Vagina (tissue), 2 donors: ENCODE measurements around the gene DNAH9. TPM values are rescaled to one million over a fixed set of nuclear protein-coding genes. Genes with fewer than 3 reads are reported as not detected.
A peak's percentile ranks its signal among the peaks of the same experiment; 100 is the strongest.

Source experiments
- DNase-seq, 2 donors: peaks; one replicate each; pipeline ENCODE4 v3.0.0-alpha.2; 2017; ENCODE audit errors: extremely low spot score in 2 of 2
- H3K27ac ChIP-seq: fragments of 200-600 bp; sonication (generic); one replicate; pipeline ENCODE4 v1.5.1; 2019
- H3K27me3 ChIP-seq: fragments of 200-600 bp; sonication (generic); one replicate; pipeline ENCODE4 v1.5.1; 2019
- H3K36me3 ChIP-seq, 2 donors: fragments of 200-600 bp; sonication (generic); one replicate each; pipeline ENCODE4 v1.5.1; 2017 to 2019
- H3K4me1 ChIP-seq: fragments of 200-600 bp; sonication (generic); one replicate; pipeline ENCODE4 v1.5.1; 2019
- H3K4me3 ChIP-seq, 2 donors: fragments of 200-600 bp; sonication (generic); 1 replicate in 1 of 2; 2 replicates in 1 of 2; pipeline ENCODE4 v1.5.1; 2016 to 2019
- H3K9me3 ChIP-seq: fragments of 200-600 bp; sonication (generic); one replicate; pipeline ENCODE4 v1.5.1; 2019
- POLR2A ChIP-seq, 2 donors: fragments of 450-650 bp; IDR thresholded peaks; one replicate each; pipeline ENCODE4 v1.6.1; 2017; ENCODE audit warnings: antibody characterized with exemption in 2 of 2, mild to moderate bottlenecking in 2 of 2, moderate library complexity in 2 of 2
- POLR2AphosphoS5 ChIP-seq, 2 donors: sonication (generic); formaldehyde crosslinking; IDR thresholded peaks; one replicate each; pipeline ENCODE4 v1.9.0; 2017; ENCODE audit warnings: antibody characterized with exemption in 2 of 2, mild to moderate bottlenecking in 2 of 2, low read depth in 1 of 2; ENCODE audit not compliant: insufficient read depth in 1 of 2
- intact Hi-C: fragments of 100-400 bp; cut with DNase I; formaldehyde crosslinking; loops from one replicate; pipeline ENCODE4 v1.15.1; 2023
- total RNA-seq: library from RNA; depleted of rRNA; stranded (reverse); fragments of >200 nt; gene quantifications from one replicate; pipeline ENCODE4 v1.2.3, GENCODE V29; 2016
- TF ChIP-seq, protein P1 (sequence below), 3 experiments: fragments of 450-650 bp in 2 of 3; fragments of 200-600 bp in 1 of 3; sonication (generic) in 1 of 3; IDR thresholded peaks; one replicate each; pipeline ENCODE4 v1.5.1; 2017 to 2019; ENCODE audit warnings: antibody characterized with exemption in 3 of 3, mild to moderate bottlenecking in 2 of 3, moderate library complexity in 2 of 3

The DNAH9 gene
- total RNA-seq, 1 donor from 2014 or later = not detected

DNA sequence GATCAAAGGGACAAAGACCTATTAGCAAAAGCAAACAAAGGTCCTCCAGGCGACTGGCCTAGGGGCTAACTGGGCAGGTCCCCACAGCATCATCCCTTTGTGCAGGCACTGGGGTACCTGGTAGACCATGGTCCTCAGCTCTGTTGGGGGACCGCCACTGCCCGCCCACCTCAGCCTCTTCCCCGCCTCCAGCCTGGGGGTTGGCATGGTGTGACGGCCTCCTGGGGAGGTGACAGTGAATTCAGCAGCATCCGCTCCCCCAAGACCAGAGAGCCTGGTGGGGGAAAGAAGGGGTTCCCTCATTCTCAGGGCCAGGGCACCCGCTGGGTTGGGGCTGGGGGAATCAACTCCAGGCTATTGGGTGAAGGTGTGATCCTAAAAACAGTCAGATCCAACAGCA, 38.7 kb upstream of the DNAH9 start:
- Histone ChIP-seq H3K36me3 (no peaks in the 10 kb centered on the region), H3K4me3 (no peak overlapping the region), H3K27me3 (no peaks in the 10 kb centered on the region), H3K4me1 (no peaks in the 10 kb centered on the region), H3K27ac (no peak overlapping the region), H3K9me3 (no peaks in the 10 kb centered on the region)
- TF ChIP-seq, protein P1, sequence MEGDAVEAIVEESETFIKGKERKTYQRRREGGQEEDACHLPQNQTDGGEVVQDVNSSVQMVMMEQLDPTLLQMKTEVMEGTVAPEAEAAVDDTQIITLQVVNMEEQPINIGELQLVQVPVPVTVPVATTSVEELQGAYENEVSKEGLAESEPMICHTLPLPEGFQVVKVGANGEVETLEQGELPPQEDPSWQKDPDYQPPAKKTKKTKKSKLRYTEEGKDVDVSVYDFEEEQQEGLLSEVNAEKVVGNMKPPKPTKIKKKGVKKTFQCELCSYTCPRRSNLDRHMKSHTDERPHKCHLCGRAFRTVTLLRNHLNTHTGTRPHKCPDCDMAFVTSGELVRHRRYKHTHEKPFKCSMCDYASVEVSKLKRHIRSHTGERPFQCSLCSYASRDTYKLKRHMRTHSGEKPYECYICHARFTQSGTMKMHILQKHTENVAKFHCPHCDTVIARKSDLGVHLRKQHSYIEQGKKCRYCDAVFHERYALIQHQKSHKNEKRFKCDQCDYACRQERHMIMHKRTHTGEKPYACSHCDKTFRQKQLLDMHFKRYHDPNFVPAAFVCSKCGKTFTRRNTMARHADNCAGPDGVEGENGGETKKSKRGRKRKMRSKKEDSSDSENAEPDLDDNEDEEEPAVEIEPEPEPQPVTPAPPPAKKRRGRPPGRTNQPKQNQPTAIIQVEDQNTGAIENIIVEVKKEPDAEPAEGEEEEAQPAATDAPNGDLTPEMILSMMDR (IDR thresholded peaks at IDR 0.05) = no peak
- TF ChIP-seq POLR2AphosphoS5 (IDR thresholded peaks at IDR 0.05; ENCODE audit: insufficient read depth in 1 of 2, low read depth in 1 of 2) (no peak), POLR2A (IDR thresholded peaks at IDR 0.05) (no peak)
- intact Hi-C loops = no loop called here
- peak; percentile 60 to 77 for DNase-seq

DNA sequence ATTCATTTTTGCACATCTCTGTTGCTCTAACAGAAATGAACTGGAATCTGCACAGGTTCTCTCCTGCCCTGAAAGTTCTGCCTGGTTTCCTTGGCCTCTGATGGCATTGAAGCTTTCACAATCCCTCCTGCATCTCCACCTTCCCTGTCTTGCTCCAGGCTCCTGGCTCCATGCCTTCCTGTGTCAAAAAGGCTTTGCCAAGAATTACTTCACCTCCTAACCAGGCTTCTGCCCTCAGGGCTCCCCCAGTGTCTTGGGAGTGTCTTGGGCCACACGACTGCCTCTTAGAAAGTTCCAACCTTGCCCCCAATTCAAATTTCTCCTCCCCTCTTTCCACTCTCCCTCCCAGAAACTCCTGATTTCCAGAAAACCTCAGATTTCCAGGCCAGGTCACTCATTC, 37.0 kb upstream of the DNAH9 start:
- Histone ChIP-seq H3K36me3 (no peaks in the 10 kb centered on the region), H3K4me3 (no peak overlapping the region), H3K9me3 (no peaks in the 10 kb centered on the region), H3K4me1 (no peaks in the 10 kb centered on the region), H3K27ac (no peak overlapping the region), H3K27me3 (no peaks in the 10 kb centered on the region)
- DNase-seq = peak; percentile 77 to 85
- intact Hi-C loops = no loop called here
- TF ChIP-seq POLR2AphosphoS5 (IDR thresholded peaks at IDR 0.05; ENCODE audit: insufficient read depth in 1 of 2, low read depth in 1 of 2) (no peak), POLR2A (IDR thresholded peaks at IDR 0.05) (no peak)
- TF ChIP-seq, protein P1 (IDR thresholded peaks at IDR 0.05) = no peak

DNA sequence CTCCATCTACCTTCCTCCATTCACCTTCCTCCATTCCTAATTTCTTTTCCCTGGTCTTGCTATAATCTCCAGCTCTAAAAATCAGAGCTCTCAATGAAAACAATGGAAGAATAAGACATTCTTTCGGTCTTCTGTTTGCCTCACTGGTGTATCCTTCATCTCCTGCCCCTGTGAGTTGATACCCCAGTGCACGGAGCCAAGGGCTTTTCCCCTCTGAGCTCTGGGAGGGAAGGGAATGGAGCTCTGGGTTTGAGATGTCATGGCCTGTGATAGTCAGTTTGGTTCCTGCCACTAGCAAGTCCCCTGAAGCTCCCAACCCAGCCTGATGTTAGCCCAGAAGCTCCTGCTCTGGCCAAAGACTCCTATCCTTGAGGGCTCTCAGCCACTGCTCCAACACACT, 36.6 kb upstream of the DNAH9 start:
- intact Hi-C loops = no loop called here
- no peaks in the 10 kb centered on the region for H3K9me3 ChIP-seq

DNA sequence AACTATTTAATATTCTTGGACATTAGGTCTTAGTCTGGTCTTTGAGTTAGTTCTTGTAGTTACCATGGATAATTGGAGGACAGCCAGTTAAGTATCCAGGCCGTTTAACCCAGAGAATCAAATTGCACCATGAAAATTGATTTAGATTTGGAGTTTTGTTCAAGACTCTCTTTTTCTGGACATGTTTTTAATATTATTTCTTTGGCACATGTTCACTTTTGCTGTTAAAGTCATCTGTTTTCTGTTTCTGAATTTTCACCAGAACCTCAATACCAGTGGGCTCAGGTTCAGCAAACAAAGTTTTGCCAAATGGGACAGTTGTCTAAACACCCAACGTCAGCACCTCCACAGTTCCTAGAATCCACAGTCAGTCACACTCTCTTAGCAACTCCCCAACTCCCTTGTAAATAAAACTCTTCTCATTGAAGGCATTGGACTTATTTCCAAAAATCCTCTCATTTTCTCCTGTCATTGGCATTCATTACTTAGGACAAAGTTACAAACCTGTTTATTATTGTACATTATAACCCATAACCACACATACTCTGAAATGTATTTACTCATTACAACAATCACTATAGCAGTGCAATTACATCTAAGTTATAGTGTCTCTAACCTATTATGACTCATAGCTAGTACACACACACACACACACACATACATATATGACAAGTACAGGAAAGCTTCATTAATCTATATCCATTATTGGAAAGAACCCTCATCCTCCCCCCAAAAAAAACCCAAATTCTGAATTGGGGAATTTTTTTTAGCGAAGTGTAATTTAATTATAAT, 33.5 kb upstream of the DNAH9 start:
- H3K4me1 ChIP-seq = no peaks in the 10 kb centered on the region
- intact Hi-C loops = no loop called here
- H3K9me3 ChIP-seq = no peaks in the 10 kb centered on the region
- H3K36me3 ChIP-seq = no peaks in the 10 kb centered on the region
- no peak overlapping the region for H3K4me3 ChIP-seq
- H3K27ac ChIP-seq = no peak overlapping the region
- TF ChIP-seq, protein P1 (IDR thresholded peaks at IDR 0.05) = no peak
- peak in 1 of 2 donors; percentile 40 for DNase-seq
- no peaks in the 10 kb centered on the region for H3K27me3 ChIP-seq

More for the DNA sequence above, 36.6 kb upstream of the DNAH9 start:
- Histone ChIP-seq H3K4me1 (no peaks in the 10 kb centered on the region), H3K27ac (no peak overlapping the region), H3K27me3 (no peaks in the 10 kb centered on the region), H3K36me3 (no peaks in the 10 kb centered on the region), H3K4me3 (no peak overlapping the region)
- peak; percentile 56 to 70 for DNase-seq
- TF ChIP-seq, protein P1 (IDR thresholded peaks at IDR 0.05) = no peak
- TF ChIP-seq POLR2A (IDR thresholded peaks at IDR 0.05) = no peak
- no peak for TF ChIP-seq POLR2AphosphoS5 (IDR thresholded peaks at IDR 0.05; ENCODE audit: insufficient read depth in 1 of 2, low read depth in 1 of 2)

DNA sequence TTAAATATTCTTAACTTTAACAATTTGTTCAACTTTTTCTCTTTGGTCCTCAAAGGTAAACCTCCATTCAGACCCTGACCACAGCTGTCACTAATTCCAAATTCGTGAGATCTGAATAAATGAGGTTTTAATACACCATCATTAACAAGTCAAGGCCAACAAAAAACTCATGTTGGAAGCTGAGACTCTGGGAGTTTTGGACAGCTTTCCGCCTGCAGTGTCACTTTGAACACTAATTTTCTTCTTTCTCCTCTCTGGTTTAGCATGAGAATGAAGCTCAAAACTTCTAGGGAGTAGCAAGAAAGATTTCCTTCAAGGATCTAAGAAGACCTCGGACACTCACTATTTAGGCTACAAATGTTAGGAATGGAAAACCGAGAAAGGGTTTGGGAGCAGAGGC, 32.7 kb upstream of the DNAH9 start:
- TF ChIP-seq, protein P1 (IDR thresholded peaks at IDR 0.05) = no peak
- no peak for TF ChIP-seq POLR2A (IDR thresholded peaks at IDR 0.05)
- TF ChIP-seq POLR2AphosphoS5 (IDR thresholded peaks at IDR 0.05; ENCODE audit: insufficient read depth in 1 of 2, low read depth in 1 of 2) = no peak
- peak in 1 of 2 donors; percentile 18 for DNase-seq
- no peak overlapping the region for H3K27ac ChIP-seq
- H3K9me3 ChIP-seq = no peaks in the 10 kb centered on the region
- no peaks in the 10 kb centered on the region for H3K27me3 ChIP-seq
- no peak overlapping the region for H3K4me3 ChIP-seq
- intact Hi-C loops = no loop called here
- no peaks in the 10 kb centered on the region for H3K4me1 ChIP-seq
- H3K36me3 ChIP-seq = no peaks in the 10 kb centered on the region
